NB4 (cell line): ENCODE measurements around the gene KIAA1210.

ENCODE experiments used
- DNase-seq: peaks from one replicate; pipeline ENCODE4 v3.0.0; 2010; ENCODE audit warnings: low read depth
- H3K4me3 ChIP-seq: one replicate; pipeline ENCODE4 v1.5.1; 2011; ENCODE audit warnings: mild to moderate bottlenecking, low read depth, low read length, moderate library complexity
- MYC ChIP-seq: IDR thresholded peaks from 2 replicates; pipeline ENCODE4 v1.6.1; 2011; ENCODE audit warnings: low read depth, low read length
- POLR2A ChIP-seq: IDR thresholded peaks from 2 replicates; pipeline ENCODE4 v1.6.1; 2011; ENCODE audit warnings: mild to moderate bottlenecking; ENCODE audit not compliant: insufficient read length; ENCODE audit errors: extremely low read depth
- TF ChIP-seq, protein P1 (sequence below): IDR thresholded peaks from one replicate; pipeline ENCODE4 v1.5.1; 2012; ENCODE audit warnings: low read depth, low read length
- TF ChIP-seq, protein P2 (sequence below): IDR thresholded peaks from 2 replicates; pipeline ENCODE4 v1.6.1; 2011; ENCODE audit warnings: low read depth, low read length

Gene KIAA1210

DNA sequence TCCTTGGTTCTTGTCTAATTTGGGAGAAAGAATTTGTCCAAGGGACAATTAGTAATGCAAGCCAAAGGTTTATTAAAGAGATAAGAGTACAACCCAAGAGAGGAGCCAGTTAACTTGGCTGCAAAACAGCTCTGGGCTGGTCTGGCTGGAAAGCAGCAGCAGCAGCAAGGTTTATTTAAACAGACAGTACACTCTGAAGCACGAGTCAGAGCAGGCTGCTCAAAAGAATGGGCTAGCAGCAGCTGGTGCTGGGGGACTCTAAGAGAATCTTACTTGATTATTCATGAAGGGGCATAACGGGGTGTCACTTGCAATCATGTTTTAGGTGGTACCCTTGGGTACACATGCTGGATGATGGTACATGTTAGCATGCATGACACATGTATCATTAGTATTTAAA, 71.9 kb downstream of the KIAA1210 start:
- H3K4me3 ChIP-seq, result no peak overlapping the region
- DNase-seq, result no peak
- TF ChIP-seq POLR2A (no peak), MYC (no peak)
- TF ChIP-seq, protein P1, sequence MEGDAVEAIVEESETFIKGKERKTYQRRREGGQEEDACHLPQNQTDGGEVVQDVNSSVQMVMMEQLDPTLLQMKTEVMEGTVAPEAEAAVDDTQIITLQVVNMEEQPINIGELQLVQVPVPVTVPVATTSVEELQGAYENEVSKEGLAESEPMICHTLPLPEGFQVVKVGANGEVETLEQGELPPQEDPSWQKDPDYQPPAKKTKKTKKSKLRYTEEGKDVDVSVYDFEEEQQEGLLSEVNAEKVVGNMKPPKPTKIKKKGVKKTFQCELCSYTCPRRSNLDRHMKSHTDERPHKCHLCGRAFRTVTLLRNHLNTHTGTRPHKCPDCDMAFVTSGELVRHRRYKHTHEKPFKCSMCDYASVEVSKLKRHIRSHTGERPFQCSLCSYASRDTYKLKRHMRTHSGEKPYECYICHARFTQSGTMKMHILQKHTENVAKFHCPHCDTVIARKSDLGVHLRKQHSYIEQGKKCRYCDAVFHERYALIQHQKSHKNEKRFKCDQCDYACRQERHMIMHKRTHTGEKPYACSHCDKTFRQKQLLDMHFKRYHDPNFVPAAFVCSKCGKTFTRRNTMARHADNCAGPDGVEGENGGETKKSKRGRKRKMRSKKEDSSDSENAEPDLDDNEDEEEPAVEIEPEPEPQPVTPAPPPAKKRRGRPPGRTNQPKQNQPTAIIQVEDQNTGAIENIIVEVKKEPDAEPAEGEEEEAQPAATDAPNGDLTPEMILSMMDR, result no peak
- TF ChIP-seq, protein P2, sequence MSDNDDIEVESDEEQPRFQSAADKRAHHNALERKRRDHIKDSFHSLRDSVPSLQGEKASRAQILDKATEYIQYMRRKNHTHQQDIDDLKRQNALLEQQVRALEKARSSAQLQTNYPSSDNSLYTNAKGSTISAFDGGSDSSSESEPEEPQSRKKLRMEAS, result no peak

DNA sequence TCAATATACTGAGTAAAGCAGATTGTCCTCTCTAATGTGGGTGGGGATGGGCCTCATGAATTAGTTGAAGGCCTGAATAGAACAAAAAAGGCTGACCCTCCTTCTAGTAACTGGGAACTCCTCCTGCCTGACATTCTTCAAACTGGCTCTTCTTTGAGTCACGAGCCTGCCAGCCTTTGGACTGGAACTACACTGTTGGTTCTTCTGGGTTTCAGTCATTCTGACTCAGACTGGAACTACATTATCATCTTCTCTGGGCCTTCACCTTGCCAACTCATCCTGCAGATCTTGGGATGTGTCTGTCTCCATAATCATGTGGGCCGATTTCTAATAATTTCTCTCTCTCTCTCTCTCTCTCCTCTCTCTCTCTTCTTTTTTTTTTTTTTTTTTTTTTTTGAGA, 81.7 kb downstream of the KIAA1210 start:
- no peak for DNase-seq
- no peak overlapping the region for H3K4me3 ChIP-seq
- no peak for TF ChIP-seq POLR2A
- TF ChIP-seq, protein P1, result no peak
- no peak for TF ChIP-seq MYC

DNA sequence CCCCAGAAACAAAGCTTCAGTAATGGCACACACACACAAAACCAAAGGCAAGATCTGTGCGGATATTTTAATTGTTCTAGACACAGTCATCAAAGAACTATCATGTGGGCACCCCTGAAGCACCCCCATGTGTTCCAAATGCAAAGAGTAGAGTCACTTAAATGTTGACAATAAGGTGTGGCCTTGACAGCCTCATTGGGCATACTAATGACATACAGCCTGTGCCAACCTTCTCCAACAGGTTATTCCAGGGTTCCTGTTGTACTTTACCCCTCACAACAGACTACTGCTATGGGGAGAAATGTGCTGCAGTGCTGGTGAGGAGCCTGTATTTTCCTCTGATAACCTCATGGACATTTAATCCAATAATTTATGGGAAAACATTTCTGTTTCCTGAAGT, 84.6 kb downstream of the KIAA1210 start:
- no peak for DNase-seq
- no peak overlapping the region for H3K4me3 ChIP-seq
- no peak for TF ChIP-seq MYC
- TF ChIP-seq, protein P2, result no peak
- TF ChIP-seq, protein P1, result no peak

DNA sequence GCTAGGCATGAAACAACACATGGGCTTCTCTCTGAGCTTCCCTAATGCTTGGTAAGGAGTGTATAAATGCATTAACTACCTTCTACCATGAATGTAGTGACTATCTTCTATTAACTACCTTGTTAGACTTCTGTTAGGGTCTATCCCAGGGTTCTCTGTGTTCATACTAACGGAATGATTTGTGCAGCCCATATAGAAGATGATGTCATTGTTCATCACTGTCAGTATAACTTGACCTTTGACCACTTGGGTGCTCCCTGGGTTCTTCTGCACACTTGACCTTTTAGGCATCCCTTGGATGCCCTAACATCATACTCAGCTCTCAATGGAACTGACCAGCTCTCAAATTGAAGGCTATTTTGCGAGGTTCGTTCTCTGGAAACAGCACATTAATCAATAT, 85.6 kb downstream of the KIAA1210 start:
- TF ChIP-seq, protein P2, result no peak
- TF ChIP-seq, protein P1, result no peak
- TF ChIP-seq MYC (no peak), POLR2A (no peak)
- no peak overlapping the region for H3K4me3 ChIP-seq
- DNase-seq, result no peak

DNA sequence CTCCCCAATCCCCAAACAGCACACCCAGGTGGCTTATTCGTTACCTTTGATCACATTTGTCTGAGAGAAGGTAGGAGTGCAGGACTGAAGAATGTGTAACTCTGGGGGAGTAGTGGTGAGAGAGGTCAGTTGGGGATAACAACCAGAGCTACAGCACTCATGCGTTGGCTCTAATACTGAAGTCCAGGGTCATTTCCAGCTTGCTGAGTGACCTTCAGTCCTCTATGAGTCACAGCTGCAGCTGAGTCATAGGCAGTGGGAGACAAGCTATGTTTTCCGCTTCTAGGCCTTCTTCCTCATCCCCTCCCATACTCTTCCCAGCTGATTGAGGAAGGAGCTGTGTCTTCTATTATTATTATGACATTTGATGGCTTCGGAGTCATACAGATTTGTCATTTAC, 86.4 kb downstream of the KIAA1210 start:
- TF ChIP-seq, protein P1, result no peak
- TF ChIP-seq, protein P2, result no peak
- no peak for TF ChIP-seq MYC
- TF ChIP-seq POLR2A, result no peak
- no peak overlapping the region for H3K4me3 ChIP-seq
- peak; percentile 34 for DNase-seq

DNA sequence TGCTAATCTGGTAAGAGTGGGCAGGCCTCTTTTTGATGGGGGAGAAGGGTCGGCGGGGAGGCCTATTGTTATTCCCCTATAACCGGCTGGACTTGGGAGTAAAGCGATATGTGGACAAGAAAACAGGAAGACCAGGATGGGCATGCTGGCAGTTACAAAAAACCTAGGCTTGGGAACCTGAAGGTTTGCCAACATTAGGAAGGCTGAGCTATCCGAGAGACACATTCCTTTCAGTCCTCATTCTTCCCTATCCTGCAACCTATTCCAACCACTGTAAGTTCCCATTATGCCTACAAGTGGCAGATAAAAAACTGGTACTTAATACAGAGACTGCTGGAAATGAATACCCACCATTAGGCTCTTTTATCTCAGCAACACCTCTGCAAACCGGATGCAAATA, 87.2 kb downstream of the KIAA1210 start:
- no peak for TF ChIP-seq POLR2A
- TF ChIP-seq, protein P1, result no peak
- TF ChIP-seq, protein P2, result no peak
- no peak for TF ChIP-seq MYC
- H3K4me3 ChIP-seq, result no peak overlapping the region
- DNase-seq, result no peak
